Lower leg skin (tissue), 4 donors: ENCODE data around the gene CCDC190. TPM values are rescaled to one million over a fixed set of nuclear protein-coding genes. Genes with fewer than 3 reads are reported as not detected.

ENCODE experiments used
- DNase-seq, 2 donors: peaks; one replicate each; pipeline ENCODE4 v3.0.0-alpha.2; 2019; ENCODE audit warnings: low spot score in 2 of 2
- H3K4me3 ChIP-seq: fragments of 200-600 bp; sonication (generic); 2 replicates; pipeline ENCODE4 v1.5.1; 2017; ENCODE audit warnings: mild to moderate bottlenecking, low read depth; ENCODE audit not compliant: poor library complexity, severe bottlenecking
- CTCF ChIP-seq, 3 donors: fragments of 450-650 bp; IDR thresholded peaks; one replicate each; pipeline ENCODE4 v1.5.1; 2016; ENCODE audit warnings: antibody characterized with exemption in 3 of 3, mild to moderate bottlenecking in 3 of 3, moderate library complexity in 2 of 3
- POLR2A ChIP-seq, 2 donors: fragments of 450-650 bp; IDR thresholded peaks; one replicate each; pipeline ENCODE4 v1.6.1; 2016 to 2017; ENCODE audit warnings: antibody characterized with exemption in 2 of 2, mild to moderate bottlenecking in 1 of 2, moderate library complexity in 1 of 2
- WGBS, 2 donors: methylation state at CpG; one replicate each; pipeline ENCODE4 v1.1.5; 2018; 5-methylcytosine and 5-hydroxymethylcytosine counted together
- intact Hi-C: fragments of 100-400 bp; cut with DNase I; formaldehyde crosslinking; loops from one replicate; pipeline ENCODE4 v1.15.0; 2023; ENCODE audit warnings: low total_unique reads
- total RNA-seq, 4 donors: library from RNA; depleted of rRNA; stranded (reverse); fragments of >200 nt; gene quantifications; one replicate each; pipeline ENCODE4 v1.1.0, GENCODE V29; 2016

Gene CCDC190
- total RNA-seq, 4 donors from 2014 or later = not detected

- no peak for DNase-seq
- intact Hi-C loops = no loop called here
- 62% methylated on average over 1 of the region's 1 CpG for WGBS, 2 donors
- no peak overlapping the region for H3K4me3 ChIP-seq
- TF ChIP-seq CTCF (IDR thresholded peaks at IDR 0.05) (no peak), POLR2A (IDR thresholded peaks at IDR 0.05) (no peak)
Measured at GRCh38 chr1:162905174-162906158, 44.5 kb upstream of the CCDC190 start.

GRCh38 chr1:162904579-162904978 is 43.6 kb upstream of the CCDC190 start:
- intact Hi-C loops = no loop called here
- H3K4me3 ChIP-seq = no peak overlapping the region
- TF ChIP-seq CTCF (IDR thresholded peaks at IDR 0.05) = no peak
- no peak for TF ChIP-seq POLR2A (IDR thresholded peaks at IDR 0.05)
- no peak for DNase-seq
- 53 to 58% methylated on average over 4 of the region's 4 CpGs for WGBS, 2 donors

GRCh38 chr1:162904023-162904422 is 43.0 kb upstream of the CCDC190 start:
- intact Hi-C loops = no loop called here
- WGBS, 2 donors = 92 to 96% methylated on average over 3 of the region's 3 CpGs

GRCh38 chr1:162903246-162903645 is 42.3 kb upstream of the CCDC190 start:
- WGBS, 2 donors = 89 to 90% methylated on average over 4 of the region's 4 CpGs
- intact Hi-C loops = no loop called here
- no peak for TF ChIP-seq CTCF (IDR thresholded peaks at IDR 0.05)
- TF ChIP-seq POLR2A (IDR thresholded peaks at IDR 0.05) = no peak

More at GRCh38 chr1:162904023-162904422, 43.0 kb upstream of the CCDC190 start:
- TF ChIP-seq CTCF (IDR thresholded peaks at IDR 0.05) (no peak), POLR2A (IDR thresholded peaks at IDR 0.05) (no peak)
- H3K4me3 ChIP-seq = no peak overlapping the region
- DNase-seq = no peak

GRCh38 chr1:162902416-162902815 is 41.4 kb upstream of the CCDC190 start:
- TF ChIP-seq CTCF (IDR thresholded peaks at IDR 0.05) = no peak
- no peak for TF ChIP-seq POLR2A (IDR thresholded peaks at IDR 0.05)
- WGBS, 2 donors = 60 to 66% methylated on average over 2 of the region's 2 CpGs
- no peak overlapping the region for H3K4me3 ChIP-seq
- intact Hi-C loops = no loop called here
- no peak for DNase-seq

More at GRCh38 chr1:162903246-162903645, 42.3 kb upstream of the CCDC190 start:
- H3K4me3 ChIP-seq = no peak overlapping the region
- DNase-seq = no peak
